SK-N-SH treated with all-trans-retinoic acid at 6 μM for 48 hours (cell line): ENCODE results near the gene CDK14.

Experiments used
- BACH2 ChIP-seq: fragments of 250-450 bp; sonication (Bioruptor Pico); IDR thresholded peaks from 2 replicates; pipeline ENCODE4 v1.9.0; 2021; ENCODE audit warnings: mild to moderate bottlenecking, borderline replicate concordance
- CSDC2 ChIP-seq: fragments of 250-450 bp; sonication (Bioruptor Pico); IDR thresholded peaks from 2 replicates; pipeline ENCODE4 v1.5.0; 2020; ENCODE audit warnings: mild to moderate bottlenecking, moderate library complexity
- OSR1 ChIP-seq: fragments of 250-450 bp; sonication (Bioruptor Pico); IDR thresholded peaks from 2 replicates; pipeline ENCODE4 v1.8.0; 2022; ENCODE audit warnings: moderate library complexity, mild to moderate bottlenecking, inconsistent platforms
- TF ChIP-seq, protein P1 (sequence below): fragments of 250-450 bp; sonication (Bioruptor Pico); IDR thresholded peaks from 2 replicates; pipeline ENCODE4 v1.8.0; 2020; ENCODE audit warnings: mild to moderate bottlenecking, moderate library complexity, borderline replicate concordance

DNA sequence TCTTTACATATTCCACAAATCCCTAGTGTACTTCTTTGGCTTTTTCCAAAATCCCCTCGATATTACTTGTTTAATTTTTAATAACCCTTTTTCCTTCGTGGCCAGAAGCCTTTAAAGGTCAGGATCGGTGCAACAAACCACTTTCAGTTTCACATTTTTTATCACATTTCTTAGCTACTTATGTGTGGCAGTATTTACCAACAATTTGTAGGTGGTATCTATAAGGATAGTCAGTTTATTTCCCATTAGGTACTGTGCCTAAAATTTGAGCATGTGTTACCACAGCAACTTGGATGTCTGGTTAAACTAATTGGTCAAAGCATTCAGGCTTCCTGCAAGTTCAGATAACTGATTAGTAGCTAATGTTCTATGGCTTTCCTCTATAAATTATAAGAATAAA lies 104.9 kb downstream of the CDK14 start:
- TF ChIP-seq, protein P1, sequence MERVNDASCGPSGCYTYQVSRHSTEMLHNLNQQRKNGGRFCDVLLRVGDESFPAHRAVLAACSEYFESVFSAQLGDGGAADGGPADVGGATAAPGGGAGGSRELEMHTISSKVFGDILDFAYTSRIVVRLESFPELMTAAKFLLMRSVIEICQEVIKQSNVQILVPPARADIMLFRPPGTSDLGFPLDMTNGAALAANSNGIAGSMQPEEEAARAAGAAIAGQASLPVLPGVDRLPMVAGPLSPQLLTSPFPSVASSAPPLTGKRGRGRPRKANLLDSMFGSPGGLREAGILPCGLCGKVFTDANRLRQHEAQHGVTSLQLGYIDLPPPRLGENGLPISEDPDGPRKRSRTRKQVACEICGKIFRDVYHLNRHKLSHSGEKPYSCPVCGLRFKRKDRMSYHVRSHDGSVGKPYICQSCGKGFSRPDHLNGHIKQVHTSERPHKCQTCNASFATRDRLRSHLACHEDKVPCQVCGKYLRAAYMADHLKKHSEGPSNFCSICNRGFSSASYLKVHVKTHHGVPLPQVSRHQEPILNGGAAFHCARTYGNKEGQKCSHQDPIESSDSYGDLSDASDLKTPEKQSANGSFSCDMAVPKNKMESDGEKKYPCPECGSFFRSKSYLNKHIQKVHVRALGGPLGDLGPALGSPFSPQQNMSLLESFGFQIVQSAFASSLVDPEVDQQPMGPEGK: no peak
- no peak for TF ChIP-seq BACH2
- TF ChIP-seq OSR1: no peak
- no peak for TF ChIP-seq CSDC2 (CRISPR knock-in tag)
